Activated CD4-positive, alpha-beta memory T cell treated with anti-CD3 and anti-CD28 coated beads, Interleukin-2, amount 10 ng/mL, durations not matched to agents 7 days and 5 days (primary cell): ENCODE data around the gene RAP1GAP. TPM values are rescaled to one million over a fixed set of nuclear protein-coding genes. Genes with fewer than 3 reads are reported as not detected.

Experiments
- CTCF ChIA-PET: fragments of 350-600 bp; sonication (Branson Sonifier 250); formaldehyde crosslinking; loops from one replicate; lab custom pipeline; 2021; ENCODE audit warnings: antibody characterized with exemption, inconsistent platforms; lab: Charles Lee
- POLR2A ChIA-PET: fragments of 350-600 bp; sonication (Branson Sonifier 250); formaldehyde crosslinking; loops from one replicate; lab custom pipeline; 2021; ENCODE audit warnings: antibody characterized with exemption; lab: Charles Lee
- DNase-seq: peaks from one replicate; pipeline ENCODE4 v3.0.0-alpha.2; 2020
- H3K27ac Mint-ChIP-seq: one replicate; pipeline ENCODE4 v1.8.0; 2021; ENCODE audit warnings: mild to moderate bottlenecking, mixed read lengths
- H3K27me3 Mint-ChIP-seq: one replicate; pipeline ENCODE4 v1.8.0; 2021; ENCODE audit warnings: mixed read lengths
- H3K36me3 Mint-ChIP-seq: one replicate; pipeline ENCODE4 v1.8.0; 2021; ENCODE audit warnings: low read depth, mixed read lengths
- H3K4me1 Mint-ChIP-seq: one replicate; pipeline ENCODE4 v1.8.0; 2021; ENCODE audit warnings: mixed read lengths
- H3K4me3 Mint-ChIP-seq: one replicate; pipeline ENCODE4 v1.8.0; 2021; ENCODE audit warnings: mild to moderate bottlenecking, mixed read lengths
- H3K9me3 Mint-ChIP-seq: one replicate; pipeline ENCODE4 v1.8.0; 2021; ENCODE audit warnings: mixed read lengths
- total RNA-seq, 2 experiments: library from RNA; stranded (reverse); gene quantifications; one replicate each; pipeline ENCODE4 v1.2.3, GENCODE V29; 2021

The RAP1GAP gene
- total RNA-seq, 2 experiments from 2014 or later, result 0.15 TPM; not detected in 1

GRCh38 chr1:21598417-21598816, 70.7 kb downstream of the RAP1GAP start:
- H3K27me3 Mint-ChIP-seq, result no peaks in the 10 kb centered on the region
- no peak for DNase-seq
- no peak overlapping the region for H3K27ac Mint-ChIP-seq
- no peak overlapping the region for H3K4me3 Mint-ChIP-seq
- H3K36me3 Mint-ChIP-seq, result no peaks in the 10 kb centered on the region
- ChIA-PET POLR2A (no interaction called here), CTCF (no interaction called here)
- no peaks in the 10 kb centered on the region for H3K4me1 Mint-ChIP-seq
- H3K9me3 Mint-ChIP-seq, result no peaks in the 10 kb centered on the region

DNA sequence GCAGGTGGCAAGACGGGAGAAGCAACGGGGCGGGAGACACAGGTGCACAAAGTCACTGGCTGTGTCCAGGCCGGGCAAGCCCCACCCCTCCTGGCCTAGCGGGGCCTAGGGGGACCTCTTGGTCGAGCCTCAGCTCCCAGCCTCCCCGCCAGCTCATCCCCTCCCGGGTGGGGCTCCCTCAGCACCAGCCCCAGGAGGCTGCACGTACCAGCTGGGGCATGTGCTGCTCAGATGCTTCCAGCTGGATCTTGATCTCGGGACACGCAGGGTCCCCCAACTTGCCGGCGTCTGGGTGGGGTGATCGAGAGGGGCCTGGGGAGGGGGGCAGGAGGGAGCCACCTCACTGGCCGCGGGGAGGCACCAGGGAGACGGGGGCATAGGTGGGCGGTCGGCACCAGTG, 71.4 kb downstream of the RAP1GAP start:
- no peak overlapping the region for H3K4me3 Mint-ChIP-seq
- no peaks in the 10 kb centered on the region for H3K36me3 Mint-ChIP-seq
- CTCF ChIA-PET, result no interaction called here
- H3K4me1 Mint-ChIP-seq, result no peaks in the 10 kb centered on the region
- DNase-seq, result no peak
- H3K27ac Mint-ChIP-seq, result no peak overlapping the region
- no peaks in the 10 kb centered on the region for H3K9me3 Mint-ChIP-seq
- POLR2A ChIA-PET, result no interaction called here
- H3K27me3 Mint-ChIP-seq, result no peaks in the 10 kb centered on the region

DNA sequence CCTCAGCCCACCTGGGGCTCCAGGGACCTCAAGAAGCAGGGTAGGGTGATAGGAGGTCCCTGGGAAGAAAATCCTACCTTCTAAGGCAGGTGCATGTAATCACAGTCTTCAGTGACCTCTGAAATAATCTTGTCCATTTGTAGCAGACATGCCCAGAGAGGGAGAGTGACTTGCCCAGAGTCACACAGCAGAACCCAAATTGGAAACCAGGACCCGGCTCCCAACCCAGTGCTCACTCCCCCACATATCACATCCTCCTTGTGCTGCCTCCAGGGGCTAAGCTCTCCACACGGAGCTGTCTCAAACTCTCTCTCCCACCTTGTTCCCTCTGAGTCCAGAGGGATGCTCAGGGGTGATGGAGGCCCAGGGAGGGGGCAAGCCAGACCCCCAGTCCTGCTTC, 72.5 kb downstream of the RAP1GAP start:
- H3K36me3 Mint-ChIP-seq, result no peaks in the 10 kb centered on the region
- no peaks in the 10 kb centered on the region for H3K9me3 Mint-ChIP-seq
- H3K4me3 Mint-ChIP-seq, result no peak overlapping the region
- CTCF ChIA-PET, result interaction anchor here (1.0 kb wide), 1 partner anchor 11 kb away, joined by 3 read pairs; no protein-coding TSS in a partner anchor
- no peaks in the 10 kb centered on the region for H3K27me3 Mint-ChIP-seq
- H3K4me1 Mint-ChIP-seq, result no peaks in the 10 kb centered on the region
- no peak overlapping the region for H3K27ac Mint-ChIP-seq
- no peak for DNase-seq
- POLR2A ChIA-PET, result no interaction called here

- Mint-ChIP-seq H3K4me1 (no peaks in the 10 kb centered on the region), H3K9me3 (no peaks in the 10 kb centered on the region), H3K36me3 (no peaks in the 10 kb centered on the region), H3K27me3 (no peaks in the 10 kb centered on the region), H3K27ac (no peak overlapping the region), H3K4me3 (no peak overlapping the region)
- ChIA-PET CTCF (interaction anchor here (1.0 to 1.3 kb wide), 3 partner anchors 11 to 186 kb away, joined by 3 read pairs; no protein-coding TSS in a partner anchor), POLR2A (no interaction called here)
- DNase-seq, result no peak
These were observed 73.0 kb downstream of the RAP1GAP start for GRCh38 chr1:21596174-21596573.

DNA sequence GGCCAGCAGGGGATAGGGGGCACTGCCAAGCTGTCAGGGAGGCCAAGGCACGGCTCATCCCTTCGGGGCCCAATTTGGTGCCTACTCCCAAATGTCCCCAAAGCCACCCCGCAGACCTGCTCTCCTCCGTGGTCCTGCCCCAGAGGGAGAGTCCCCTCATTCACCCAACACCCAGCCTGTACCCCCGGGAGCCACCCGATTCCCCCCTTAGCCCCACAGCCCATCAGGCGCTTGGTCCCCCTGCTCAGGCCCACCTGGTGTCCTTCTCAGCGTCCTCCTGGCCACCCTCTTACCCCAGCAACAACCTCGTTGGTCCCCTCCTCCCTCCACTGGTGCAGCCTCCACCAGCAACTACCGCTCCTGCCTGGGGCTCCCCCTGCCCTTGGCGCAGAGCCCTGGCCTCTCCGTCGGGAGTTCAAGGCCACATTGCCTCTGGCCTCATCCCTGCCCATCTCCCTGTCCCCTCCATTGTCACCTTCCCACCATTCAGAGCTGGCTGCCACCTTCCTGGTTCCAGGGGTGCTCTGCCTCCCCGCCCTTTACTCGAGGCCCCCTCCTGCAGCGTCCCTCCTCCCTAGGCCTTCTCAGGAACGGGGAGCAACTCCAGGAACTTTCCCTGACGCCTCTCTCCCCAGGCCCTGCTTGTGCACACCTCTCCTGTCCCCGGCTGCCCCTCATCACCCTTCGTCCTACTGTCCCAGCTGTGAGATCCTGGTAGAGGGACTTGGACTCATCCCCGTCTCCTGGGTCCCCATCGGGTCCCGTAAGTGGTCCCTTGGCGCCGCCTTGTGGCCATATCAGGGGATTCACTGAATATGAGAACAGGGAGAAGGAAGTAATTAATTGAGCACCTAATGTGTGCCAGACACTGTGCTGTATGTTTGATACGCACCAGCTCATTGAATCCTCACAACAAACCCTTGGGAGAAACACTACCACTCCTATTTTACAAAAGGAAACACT, 73.9 kb downstream of the RAP1GAP start:
- Mint-ChIP-seq H3K27me3 (no peaks in the 10 kb centered on the region), H3K36me3 (no peaks in the 10 kb centered on the region), H3K27ac (no peak overlapping the region), H3K4me1 (no peaks in the 10 kb centered on the region), H3K9me3 (no peaks in the 10 kb centered on the region), H3K4me3 (no peak overlapping the region)
- peak; percentile 70 for DNase-seq
- ChIA-PET CTCF (interaction anchor here (0.7 to 1.3 kb wide), 3 partner anchors 25 to 226 kb away, joined by 3 read pairs; no protein-coding TSS in a partner anchor), POLR2A (no interaction called here)

DNA sequence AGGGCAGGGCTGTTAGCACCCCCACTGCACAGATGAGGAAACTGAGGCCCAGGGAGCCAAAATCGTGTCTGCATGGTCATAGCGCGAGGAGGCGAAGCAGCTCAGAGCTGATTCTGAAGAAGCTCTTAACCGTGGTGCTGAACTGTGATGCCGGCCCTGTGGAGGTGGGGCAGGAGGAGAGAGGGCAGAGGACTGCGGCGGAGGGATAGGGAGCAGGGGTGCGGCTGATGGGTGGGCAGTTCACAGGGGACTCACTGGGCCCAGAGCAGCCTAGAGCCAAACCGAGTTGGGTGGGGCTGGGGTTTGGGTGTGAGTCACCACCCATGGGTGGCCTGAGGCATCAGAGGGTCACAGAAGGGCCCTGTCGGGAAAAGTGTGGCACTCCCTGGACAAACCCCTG, 74.7 kb downstream of the RAP1GAP start:
- H3K27ac Mint-ChIP-seq, result no peak overlapping the region
- POLR2A ChIA-PET, result no interaction called here
- no peaks in the 10 kb centered on the region for H3K9me3 Mint-ChIP-seq
- H3K4me1 Mint-ChIP-seq, result no peaks in the 10 kb centered on the region
- CTCF ChIA-PET, result no interaction called here
- H3K27me3 Mint-ChIP-seq, result no peaks in the 10 kb centered on the region
- DNase-seq, result no peak
- H3K4me3 Mint-ChIP-seq, result no peak overlapping the region
- no peaks in the 10 kb centered on the region for H3K36me3 Mint-ChIP-seq

- Mint-ChIP-seq H3K27ac (no peak overlapping the region), H3K27me3 (peaks cover 3% of the 10 kb centered on the region), H3K4me1 (no peaks in the 10 kb centered on the region), H3K9me3 (no peaks in the 10 kb centered on the region), H3K4me3 (no peak overlapping the region), H3K36me3 (no peaks in the 10 kb centered on the region)
- ChIA-PET CTCF (interaction anchor here (1.2 kb wide), 1 partner anchor 58 kb away, joined by 3 read pairs; no protein-coding TSS in a partner anchor), POLR2A (no interaction called here)
- DNase-seq, result no peak
These were observed 75.9 kb downstream of the RAP1GAP start for GRCh38 chr1:21593231-21593630.

GRCh38 chr1:21592086-21592865, 76.9 kb downstream of the RAP1GAP start:
- no peaks in the 10 kb centered on the region for H3K36me3 Mint-ChIP-seq
- no peak for DNase-seq
- no peak overlapping the region for H3K4me3 Mint-ChIP-seq
- H3K27me3 Mint-ChIP-seq, result peaks cover 8% of the 10 kb centered on the region
- POLR2A ChIA-PET, result no interaction called here
- no peak overlapping the region for H3K27ac Mint-ChIP-seq
- CTCF ChIA-PET, result no interaction called here
- no peaks in the 10 kb centered on the region for H3K4me1 Mint-ChIP-seq
- H3K9me3 Mint-ChIP-seq, result no peaks in the 10 kb centered on the region

- DNase-seq, result no peak
- H3K27me3 Mint-ChIP-seq, result peaks cover 8% of the 10 kb centered on the region
- no peaks in the 10 kb centered on the region for H3K9me3 Mint-ChIP-seq
- CTCF ChIA-PET, result no interaction called here
- no peak overlapping the region for H3K27ac Mint-ChIP-seq
- H3K4me3 Mint-ChIP-seq, result no peak overlapping the region
- H3K4me1 Mint-ChIP-seq, result no peaks in the 10 kb centered on the region
- POLR2A ChIA-PET, result no interaction called here
- H3K36me3 Mint-ChIP-seq, result no peaks in the 10 kb centered on the region
These were observed 78.2 kb downstream of the RAP1GAP start for GRCh38 chr1:21590934-21591333.

- Mint-ChIP-seq H3K4me1 (no peaks in the 10 kb centered on the region), H3K9me3 (no peaks in the 10 kb centered on the region), H3K36me3 (no peaks in the 10 kb centered on the region), H3K27me3 (peaks cover 8% of the 10 kb centered on the region), H3K4me3 (no peak overlapping the region), H3K27ac (no peak overlapping the region)
- POLR2A ChIA-PET, result no interaction called here
- no peak for DNase-seq
- CTCF ChIA-PET, result no interaction called here
These were observed 78.9 kb downstream of the RAP1GAP start for GRCh38 chr1:21590126-21590880.

DNA sequence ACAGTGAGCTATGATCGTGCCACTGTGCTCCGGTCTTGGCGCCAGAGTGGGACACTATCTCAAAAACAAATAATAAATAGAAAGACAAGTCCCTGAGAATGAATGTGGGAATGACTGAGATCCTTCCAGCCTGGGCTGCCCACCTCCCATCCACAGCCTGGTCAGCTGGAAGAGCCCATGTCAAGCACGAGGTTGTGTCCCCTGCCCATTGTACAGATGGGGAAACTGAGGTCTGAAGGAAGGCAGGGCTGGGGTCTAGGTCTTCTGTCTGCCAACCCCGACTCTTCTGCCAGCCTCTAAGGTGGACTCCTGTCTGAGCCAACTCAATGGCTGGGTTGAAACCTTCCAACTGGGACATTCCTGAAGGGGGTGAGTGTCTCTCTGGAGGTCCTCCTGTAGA, 79.5 kb downstream of the RAP1GAP start:
- Mint-ChIP-seq H3K4me1 (no peaks in the 10 kb centered on the region), H3K4me3 (no peak overlapping the region), H3K9me3 (no peaks in the 10 kb centered on the region), H3K27ac (no peak overlapping the region), H3K27me3 (peaks cover 11% of the 10 kb centered on the region), H3K36me3 (no peaks in the 10 kb centered on the region)
- CTCF ChIA-PET, result no interaction called here
- POLR2A ChIA-PET, result no interaction called here
- DNase-seq, result no peak

- ChIA-PET POLR2A (no interaction called here), CTCF (no interaction called here)
- Mint-ChIP-seq H3K27ac (no peak overlapping the region), H3K4me1 (no peaks in the 10 kb centered on the region), H3K9me3 (no peaks in the 10 kb centered on the region), H3K27me3 (peaks cover 14% of the 10 kb centered on the region), H3K36me3 (no peaks in the 10 kb centered on the region), H3K4me3 (no peak overlapping the region)
- DNase-seq, result no peak
These were observed 81.6 kb downstream of the RAP1GAP start for GRCh38 chr1:21587602-21587953.
